Measurements from ENCODE around the gene IMPG2. TPM values are rescaled to one million over a fixed set of nuclear protein-coding genes. Genes with fewer than 3 reads are reported as not detected.

IMPG2 gene
- total RNA-seq = 0.13 and 0.16 TPM in 2 replicates

DNA sequence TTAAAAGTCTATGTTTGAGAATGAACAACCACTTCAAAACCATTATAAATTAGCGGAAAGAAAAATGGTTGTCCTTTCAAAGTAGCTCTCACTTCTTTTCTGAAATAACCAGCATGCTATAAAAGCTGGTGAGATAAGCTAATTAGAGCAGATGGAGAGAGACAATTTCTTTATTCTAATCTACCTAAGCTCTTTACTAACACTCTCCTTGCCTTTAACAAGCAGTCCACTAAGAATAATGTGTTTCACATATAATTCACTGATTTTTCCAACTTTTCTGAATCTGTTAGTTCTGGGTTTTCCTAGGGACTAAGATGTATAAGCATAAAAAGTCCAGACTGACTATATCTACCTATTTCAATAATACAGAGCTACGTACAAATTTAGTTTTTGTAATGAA, at the start of gene IMPG2:
TSS of gene IMPG2 (minus strand) at position 101 of the 400 bp plus-strand sequence. CDS start 203 bp downstream, outside the sequence.

Other genes starting within 250 kb of the IMPG2 start
- 3.6 and 4.9 TPM in 2 replicates for gene SENP7, start 192.6 kb upstream of the IMPG2 start, total RNA-seq
- 14.1 and 19.7 TPM in 2 replicates for gene TRMT10C, start 241.3 kb upstream of the IMPG2 start, total RNA-seq

Measured in mesangial cell (primary cell).